Heart left ventricle (tissue), 16 donors: ENCODE results near the gene HSDL1. TPM values are rescaled to one million over a fixed set of nuclear protein-coding genes. Genes with fewer than 3 reads are reported as not detected.

Experiments
- ATAC-seq, 4 donors: fragments of 200-7000 bp; cut with Tn5 transposase; one replicate each; pipeline ENCODE4 v1.9.1; 2020 to 2022; ENCODE audit warnings: moderate library complexity in 4 of 4, mild to moderate bottlenecking in 3 of 4, moderate number of reproducible peaks in 1 of 4
- DNase-seq, 5 donors: peaks; one replicate each; pipeline ENCODE4 v3.0.0-alpha.2; 2020
- H3K27ac ChIP-seq, 12 donors: fragments of 200-600 bp; sonication (generic) in 4 of 12; one replicate each; pipeline versions ENCODE4 v1.5.0 to v1.8.0; 2016 to 2022; ENCODE audit warnings: mild to moderate bottlenecking in 2 of 12
- H3K27me3 ChIP-seq, 9 donors: fragments of 200-600 bp; sonication (generic) in 2 of 9; one replicate each; pipeline versions ENCODE4 v1.5.1 to v1.8.0; 2016 to 2022; ENCODE audit warnings: mild to moderate bottlenecking in 3 of 9
- H3K36me3 ChIP-seq, 9 donors: fragments of 200-600 bp; sonication (generic) in 2 of 9; one replicate each; pipeline versions ENCODE4 v1.5.0 to v1.8.0; 2018 to 2022; ENCODE audit warnings: mild to moderate bottlenecking in 2 of 9
- H3K4me1 ChIP-seq, 12 donors: fragments of 200-600 bp; sonication (generic) in 4 of 12; one replicate each; pipeline versions ENCODE4 v1.5.0 to v1.8.0; 2016 to 2022; ENCODE audit warnings: mild to moderate bottlenecking in 3 of 12
- H3K4me3 ChIP-seq, 12 donors: fragments of 200-600 bp; sonication (generic) in 4 of 12; one replicate each; pipeline versions ENCODE4 v1.5.0 to v1.8.0; 2017 to 2022; ENCODE audit warnings: mild to moderate bottlenecking in 9 of 12, moderate library complexity in 4 of 12
- H3K9me3 ChIP-seq, 12 donors: fragments of 200-600 bp; sonication (generic) in 4 of 12; one replicate each; pipeline versions ENCODE4 v1.5.0 to v1.8.0; 2016 to 2022; ENCODE audit warnings: mild to moderate bottlenecking in 1 of 12
- POLR2A ChIP-seq, 2 donors: fragments of 450-650 bp; IDR thresholded peaks; one replicate each; pipeline ENCODE4 v1.6.1; 2017; ENCODE audit warnings: antibody characterized with exemption in 2 of 2, mild to moderate bottlenecking in 2 of 2, moderate library complexity in 2 of 2
- WGBS, 4 donors: extraction: QIAGEN DNeasy Blood & Tissue Kit in 2 of 4; methylation state at CpG; one replicate each; pipeline versions ENCODE4 v1.1.5 to v1.1.7; 2013 to 2018; 5-methylcytosine and 5-hydroxymethylcytosine counted together
- intact Hi-C, 10 donors: fragments of 100-400 bp; cut with DNase I; formaldehyde crosslinking; loops; one replicate each; pipeline versions ENCODE4 v1.11.1 to v1.14.2; 2022
- polyA plus RNA-seq, 2 donors: library from polyadenylated mRNA; stranded (reverse); fragments of 200-250 nt; gene quantifications; one replicate each; pipeline ENCODE4 v1.2.3, GENCODE V29; 2013
- total RNA-seq, 9 donors: library from RNA; depleted of rRNA in 2 of 9; stranded (reverse); fragments of >200 nt in 2 of 9; fragmentation: NEBNext Ultra II Directional in 3 of 9; extraction: Animal tissue kit (Norgen Biotek cat#: 25700) in 3 of 9; gene quantifications; one replicate each; pipeline versions ENCODE4 v1.1.0 to v1.2.4, GENCODE V29; 2016 to 2023
- TF ChIP-seq, protein P1 (sequence below), 12 donors: fragments of 200-600 bp; sonication (generic) in 4 of 12; IDR thresholded peaks; one replicate each; pipeline versions ENCODE4 v1.5.0 to v1.8.0; 2018 to 2022; ENCODE audit warnings: antibody characterized with exemption in 12 of 12, mild to moderate bottlenecking in 5 of 12
- donor health status: ischemic (EF 13 %, LVEDD 7.1; RV severe dilation, severe dysfunction).
- donor health status: healthy with polysubstance abuse.
- donor health status: DM: no; HTN: yes; CAD: no.
- donor health status: DM: no; HTN: no; CAD: no.
- donor health status: ischemic (EF 25% LVEDD 6.9; RV normal size, moderate dysfunction).
- donor health status: ischemic (EF 25% LVEDD 5.7; RV mildly dilated, moderate dysfunction).
- donor health status: healthy.
- donor health status: DM: yes; HTN: yes; CAD: no.
- donor health status: ischemic (EF 35%, LVEDD 5.7; RV mildly dilated, moderate dysfunction).
- donor health status: nonischemic (EF 11% LVEDD 7.7; RV severe dilation, severe dysfunction).
- donor health status: DM: yes; HTN: yes; CAD: no.
- donor health status: PGD.
- donor health status: ischemic (EF 29% LVEDD 5.4; RV normal size, mild dysfunction).
- donor health status: nonischemic (EF 23%, LVEDD 6.1; RV moderate dilation, normal function).

Gene HSDL1
- total and polyA plus RNA-seq, 11 donors = 12.8 to 46.8 (median 23.1) TPM

DNA sequence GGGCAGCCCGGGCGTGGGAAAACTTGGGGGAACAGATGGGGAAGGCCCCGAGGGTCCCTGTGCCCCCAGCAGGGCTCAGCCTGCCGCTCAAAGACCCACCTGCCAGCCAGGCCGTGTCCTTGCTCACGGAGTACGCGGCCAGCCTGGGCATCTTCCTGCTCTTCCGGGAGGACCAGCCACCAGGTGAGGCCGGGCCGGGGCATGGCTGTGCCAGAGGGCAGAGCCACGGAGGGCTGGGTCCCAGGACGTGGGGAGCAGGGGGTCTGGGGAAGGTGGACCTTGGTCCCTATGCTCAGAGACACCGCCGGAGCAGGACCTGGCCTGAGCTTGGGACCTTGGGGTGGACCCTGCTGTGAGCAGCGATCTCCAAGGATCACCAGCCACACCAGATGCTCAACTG is 46.5 kb upstream of the HSDL1 start:
- intact Hi-C loops = loop anchor here in 1 of 10 donors (10.0 kb wide), 1 partner anchor 293 kb away; no protein-coding TSS in a partner anchor
- no peaks in the 10 kb centered on the region for H3K9me3 ChIP-seq
- H3K36me3 ChIP-seq = no peaks in the 10 kb centered on the region
- peaks cover 0 to 9% (median 0%) of the 10 kb centered on the region in 12 donors for H3K4me1 ChIP-seq
- 93 to 97% (median 94%) methylated on average over 3 to 16 of the region's 16 CpGs for WGBS, 4 donors
- no peak overlapping the region for H3K27ac ChIP-seq
- no peak for DNase-seq
- TF ChIP-seq, protein P1, sequence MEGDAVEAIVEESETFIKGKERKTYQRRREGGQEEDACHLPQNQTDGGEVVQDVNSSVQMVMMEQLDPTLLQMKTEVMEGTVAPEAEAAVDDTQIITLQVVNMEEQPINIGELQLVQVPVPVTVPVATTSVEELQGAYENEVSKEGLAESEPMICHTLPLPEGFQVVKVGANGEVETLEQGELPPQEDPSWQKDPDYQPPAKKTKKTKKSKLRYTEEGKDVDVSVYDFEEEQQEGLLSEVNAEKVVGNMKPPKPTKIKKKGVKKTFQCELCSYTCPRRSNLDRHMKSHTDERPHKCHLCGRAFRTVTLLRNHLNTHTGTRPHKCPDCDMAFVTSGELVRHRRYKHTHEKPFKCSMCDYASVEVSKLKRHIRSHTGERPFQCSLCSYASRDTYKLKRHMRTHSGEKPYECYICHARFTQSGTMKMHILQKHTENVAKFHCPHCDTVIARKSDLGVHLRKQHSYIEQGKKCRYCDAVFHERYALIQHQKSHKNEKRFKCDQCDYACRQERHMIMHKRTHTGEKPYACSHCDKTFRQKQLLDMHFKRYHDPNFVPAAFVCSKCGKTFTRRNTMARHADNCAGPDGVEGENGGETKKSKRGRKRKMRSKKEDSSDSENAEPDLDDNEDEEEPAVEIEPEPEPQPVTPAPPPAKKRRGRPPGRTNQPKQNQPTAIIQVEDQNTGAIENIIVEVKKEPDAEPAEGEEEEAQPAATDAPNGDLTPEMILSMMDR (IDR thresholded peaks at IDR 0.05) = no peak
- TF ChIP-seq POLR2A (IDR thresholded peaks at IDR 0.05) = no peak
- H3K4me3 ChIP-seq = no peak overlapping the region
- H3K27me3 ChIP-seq = peaks cover 0 to 10% (median 0%) of the 10 kb centered on the region in 9 donors
- no peak for ATAC-seq

DNA sequence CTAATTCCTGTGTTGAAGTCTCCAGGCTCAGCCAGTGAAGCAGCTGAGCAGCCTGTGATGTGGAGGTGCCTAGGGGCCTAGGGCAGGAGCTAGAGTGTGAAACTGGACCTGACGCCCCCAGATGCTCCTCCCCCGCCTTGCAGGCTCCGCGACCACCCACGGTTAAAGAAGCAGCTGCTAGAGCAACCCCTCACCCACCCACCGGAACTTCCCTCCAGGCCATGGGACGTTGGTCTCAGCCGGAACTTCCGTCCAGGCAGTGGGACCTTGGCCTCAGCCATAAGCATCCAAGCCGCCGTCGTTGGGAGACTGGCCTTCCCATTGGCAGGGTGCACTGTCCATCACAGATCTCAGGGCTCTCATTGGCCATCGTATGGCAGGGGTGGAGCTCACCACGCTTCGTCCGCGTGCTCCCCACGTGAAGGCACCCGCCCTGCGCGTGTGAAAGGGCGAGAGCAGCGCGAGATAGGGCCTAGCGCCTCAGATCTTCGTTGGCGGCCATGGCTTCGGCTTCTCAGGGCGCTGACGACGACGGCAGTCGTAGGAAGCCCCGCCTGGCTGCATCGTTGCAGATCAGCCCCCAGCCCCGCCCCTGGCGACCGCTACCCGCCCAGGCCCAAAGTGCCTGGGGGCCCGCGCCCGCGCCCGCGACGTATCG is 45.9 kb upstream of the HSDL1 start, which contains the start of gene ADAD2:
Gene ADAD2 (plus strand): TSS at position 427 of the 658 bp plus-strand sequence. CDS start 74 bp downstream, at position 501.
- Histone ChIP-seq H3K27ac (no peak within 1 kb of the TSS), H3K9me3 (no peaks in the 10 kb centered on the region), H3K27me3 (peaks cover 0 to 9% (median 0%) of the 10 kb centered on the region in 9 donors), H3K4me1 (peaks cover 0 to 13% (median 3%) of the 10 kb centered on the region in 12 donors), H3K4me3 (no peak within 1 kb of the TSS), H3K36me3 (no peaks in the 10 kb centered on the region)
- intact Hi-C loops = loop anchor here in 1 of 10 donors (10.0 kb wide), 1 partner anchor 294 kb away; no protein-coding TSS in a partner anchor
- DNase-seq (no peak), ATAC-seq (no peak)
- 89 to 94% (median 91%) methylated on average over 41 to 47 of the region's 47 CpGs for WGBS, 4 donors
- no peak for TF ChIP-seq POLR2A (IDR thresholded peaks at IDR 0.05)
- TF ChIP-seq, protein P1 (IDR thresholded peaks at IDR 0.05) = no peak

DNA sequence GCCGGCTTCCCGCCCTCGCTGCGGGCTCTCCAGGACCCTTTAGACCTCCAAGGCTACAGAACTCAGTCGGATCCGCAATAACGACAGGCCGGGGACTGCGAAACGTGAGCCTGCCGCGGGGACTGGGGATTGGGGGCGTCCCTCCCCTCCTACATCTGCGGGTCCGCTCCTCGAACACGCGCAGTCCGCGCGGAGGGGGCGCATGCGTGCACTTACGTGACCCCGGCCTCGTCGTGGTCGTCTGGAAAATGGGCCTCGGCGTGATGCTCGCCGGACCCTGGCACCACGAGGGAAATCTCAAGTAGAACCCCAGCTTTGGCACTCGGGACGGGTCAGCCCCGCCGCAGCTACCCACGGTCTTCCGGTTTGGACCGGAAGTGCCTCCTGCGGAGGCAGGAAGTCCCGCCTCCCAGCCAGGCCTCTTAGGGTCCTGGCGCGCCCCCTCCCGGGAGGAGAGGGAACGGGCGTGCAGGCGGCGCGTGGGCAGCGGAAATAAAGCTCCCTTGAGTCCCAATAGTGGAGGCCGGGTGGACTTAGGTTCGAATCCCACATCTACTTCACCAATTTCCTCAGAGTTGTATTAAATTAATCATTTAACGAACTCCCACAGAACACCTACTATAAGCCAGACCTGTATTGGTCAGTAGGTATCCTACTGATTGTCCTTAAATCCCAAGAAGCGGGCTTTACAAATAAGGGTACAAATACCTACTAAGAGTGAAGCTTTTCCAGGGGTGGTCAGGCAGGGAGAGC is 41.9 kb upstream of the HSDL1 start, which contains the start of gene TAF1C:
Gene TAF1C (minus strand): TSS at position 373 of the 753 bp plus-strand sequence. CDS start 2,069 bp downstream, outside the sequence.
- intact Hi-C loops = loop anchor here in 8 of 10 donors (1.0 to 10.0 kb wide), 13 partner anchors 40 to 362 kb away; partner anchors contain the start of genes DNAAF1 (in 3 of the 8), HSDL1 (in 3 of the 8), MBTPS1 (in 3 of the 8) and OSGIN1 (in 1 of the 8)

More for the DNA sequence above, 41.9 kb upstream of the HSDL1 start, which contains the start of gene TAF1C:
- WGBS, 4 donors = 2 to 3% (median 2%) methylated on average over 41 to 55 of the region's 55 CpGs
- ATAC-seq (peak; percentile 82 to 95 (median 94)), DNase-seq (peak; percentile 90 to 95 (median 92))
- no peaks in the 10 kb centered on the region for H3K27me3 ChIP-seq
- peak within 1 kb of the TSS; percentile 56 to 90 (median 82) for H3K27ac ChIP-seq
- peak within 1 kb of the TSS; percentile 62 to 100 (median 87) for H3K4me3 ChIP-seq
- peaks cover 0 to 45% (median 16%) of the 10 kb centered on the region in 12 donors for H3K4me1 ChIP-seq
- no peaks in the 10 kb centered on the region for H3K9me3 ChIP-seq
- peak in 1 of 2 donors; percentile 46 for TF ChIP-seq POLR2A (IDR thresholded peaks at IDR 0.05)
- TF ChIP-seq, protein P1 (IDR thresholded peaks at IDR 0.05) = peak in 11 of 12 donors; percentile 92 to 99 (median 98)
- H3K36me3 ChIP-seq = peaks cover 0 to 29% (median 18%) of the 10 kb centered on the region in 9 donors
